CD4-positive, alpha-beta T cell (primary cell): ENCODE data around the gene TTLL6. TPM values are rescaled to one million over a fixed set of nuclear protein-coding genes. Genes with fewer than 3 reads are reported as not detected.

Experiments
- ATAC-seq: fragments of 200-7000 bp; cut with Tn5 transposase; one replicate; pipeline ENCODE4 v1.10.0; 2022; ENCODE audit warnings: mild to moderate bottlenecking; ENCODE audit not compliant: poor library complexity
- CTCF ChIA-PET: fragments of 350-600 bp; sonication (Branson Sonifier 250); formaldehyde crosslinking; loops from one replicate; lab custom pipeline; 2021; ENCODE audit warnings: antibody characterized with exemption, inconsistent platforms; lab: Charles Lee
- POLR2A ChIA-PET: fragments of 350-600 bp; sonication (Branson Sonifier 250); formaldehyde crosslinking; loops from one replicate; lab custom pipeline; 2021; ENCODE audit warnings: antibody characterized with exemption, inconsistent platforms; lab: Charles Lee
- DNase-seq, 14 experiments: peaks; one replicate each; pipeline ENCODE4 v3.0.0-alpha.2; 2013 to 2020; ENCODE audit warnings: mixed read lengths in 2 of 14
- H3K27ac ChIP-seq, 2 donors: one replicate each; pipeline versions ENCODE4 v1.5.1 to v1.7.0; 2013; ENCODE audit warnings: low read length in 2 of 2, low read depth in 1 of 2, mild to moderate bottlenecking in 1 of 2
- H3K27me3 ChIP-seq, 2 experiments: 1 replicate in 1 of 2; 2 replicates in 1 of 2; pipeline versions ENCODE4 v1.6.1 to v1.7.0; 2013; ENCODE audit warnings: low read length in 2 of 2, control low read depth in 1 of 2, mild to moderate bottlenecking in 1 of 2, moderate library complexity in 1 of 2; ENCODE audit not compliant: insufficient read depth in 2 of 2, control insufficient read depth in 1 of 2
- H3K36me3 ChIP-seq: one replicate; pipeline ENCODE4 v1.6.1; 2013; ENCODE audit warnings: low read length, control low read depth; ENCODE audit not compliant: insufficient read depth
- H3K4me1 ChIP-seq: one replicate; pipeline ENCODE4 v1.6.1; 2013; ENCODE audit warnings: low read length, control low read depth; ENCODE audit not compliant: insufficient read depth
- H3K4me3 ChIP-seq: one replicate; pipeline ENCODE4 v1.5.1; 2013; ENCODE audit warnings: mild to moderate bottlenecking, low read length, moderate library complexity
- H3K9me3 ChIP-seq, 2 experiments: 1 replicate in 1 of 2; 2 replicates in 1 of 2; pipeline versions ENCODE4 v1.6.1 to v1.7.0; 2013; ENCODE audit warnings: low read length in 2 of 2, mild to moderate bottlenecking in 2 of 2, control low read depth in 1 of 2, moderate library complexity in 1 of 2; ENCODE audit not compliant: control insufficient read depth in 1 of 2, insufficient read depth in 1 of 2
- H3K27ac Mint-ChIP-seq: one replicate; pipeline ENCODE4 v1.8.0; 2020; ENCODE audit warnings: mixed read lengths
- H3K27me3 Mint-ChIP-seq: one replicate; pipeline ENCODE4 v1.8.0; 2021; ENCODE audit warnings: mixed read lengths
- H3K36me3 Mint-ChIP-seq: one replicate; pipeline ENCODE4 v1.8.0; 2021; ENCODE audit warnings: low read depth, mixed read lengths
- H3K4me1 Mint-ChIP-seq: one replicate; pipeline ENCODE4 v1.8.0; 2021; ENCODE audit warnings: low read depth, mixed read lengths
- H3K4me3 Mint-ChIP-seq: one replicate; pipeline ENCODE4 v1.8.0; 2020; ENCODE audit warnings: mild to moderate bottlenecking, mixed read lengths
- H3K9me3 Mint-ChIP-seq: one replicate; pipeline ENCODE4 v1.8.0; 2020; ENCODE audit warnings: mixed read lengths
- CTCF ChIP-seq: fragments of 200-600 bp; IDR thresholded peaks from one replicate; pipeline ENCODE4 v1.8.0; 2022; ENCODE audit warnings: antibody characterized with exemption, mild to moderate bottlenecking
- intact Hi-C, 2 experiments: fragments of 100-400 bp; cut with DNase I in 1 of 2; cut with micrococcal nuclease in 1 of 2; formaldehyde crosslinking; loops; one replicate each; pipeline versions ENCODE4 v1.15.1 to v1.9.0; 2023 to 2025; cut with DNase I, micrococcal nuclease
- total RNA-seq, 174 experiments: library from RNA in 2 of 174; stranded (reverse) in 2 of 174; gene quantifications; one replicate each; pipeline ENCODE4 v1.2.3 and lab custom pipeline; 2021 to 2026

TTLL6 gene
- total RNA-seq, 2 experiments from 2014 or later: not detected

DNA sequence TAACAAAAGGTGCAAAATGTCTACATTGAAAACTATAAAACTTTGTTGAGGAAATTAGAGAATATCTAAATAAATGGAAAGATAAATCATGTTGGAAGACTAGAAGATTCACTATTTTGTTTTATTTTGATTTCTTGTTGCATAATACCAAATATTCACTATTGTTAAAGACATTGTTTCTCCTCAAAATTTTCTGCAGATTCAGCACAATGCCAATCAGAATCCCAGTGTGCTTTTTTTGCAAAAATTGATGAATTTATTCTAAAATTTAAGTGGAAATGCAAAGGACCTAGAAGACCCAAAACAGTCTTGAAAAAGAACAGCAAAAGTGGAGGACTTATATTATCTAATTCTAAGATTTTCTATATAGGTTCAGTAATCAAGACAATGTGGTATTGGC is 40.4 kb downstream of the TTLL6 start:
- CTCF ChIA-PET: interaction anchor here (0.7 kb wide), 1 partner anchor 547 kb away, joined by 3 read pairs; no protein-coding TSS in a partner anchor
- intact Hi-C loops: no loop called here

GRCh38 chr17:48773245-48773644 is 43.8 kb downstream of the TTLL6 start:
- H3K27ac Mint-ChIP-seq: no peak overlapping the region
- no peak overlapping the region for H3K4me3 Mint-ChIP-seq
- H3K27me3 ChIP-seq: peaks cover 12% of the 10 kb centered on the region in 2 experiments
- CTCF ChIA-PET: interaction anchor here (0.6 kb wide), 1 partner anchor 353 kb away, joined by 3 read pairs; no protein-coding TSS in a partner anchor
- ATAC-seq: no peak
- TF ChIP-seq CTCF: no peak
- no peaks in the 10 kb centered on the region for H3K4me1 ChIP-seq
- intact Hi-C loops: no loop called here
- no peaks in the 10 kb centered on the region for H3K9me3 Mint-ChIP-seq
- no peaks in the 10 kb centered on the region for H3K9me3 ChIP-seq
- DNase-seq: no peak
- H3K36me3 ChIP-seq: no peaks in the 10 kb centered on the region
- POLR2A ChIA-PET: no interaction called here
- peaks cover 68% of the 10 kb centered on the region for H3K27me3 Mint-ChIP-seq
- H3K4me3 ChIP-seq: no peak overlapping the region
- H3K4me1 Mint-ChIP-seq: no peaks in the 10 kb centered on the region
- H3K27ac ChIP-seq: no peak overlapping the region
- no peaks in the 10 kb centered on the region for H3K36me3 Mint-ChIP-seq

More for the DNA sequence above, 40.4 kb downstream of the TTLL6 start:
- peaks cover 52% of the 10 kb centered on the region for H3K27me3 Mint-ChIP-seq
- Histone ChIP-seq H3K36me3 (no peaks in the 10 kb centered on the region), H3K27me3 (peaks cover 0 to 5% of the 10 kb centered on the region in 2 experiments), H3K27ac (no peak overlapping the region), H3K4me3 (no peak overlapping the region), H3K9me3 (no peaks in the 10 kb centered on the region), H3K4me1 (no peaks in the 10 kb centered on the region)
- no peak overlapping the region for H3K4me3 Mint-ChIP-seq
- TF ChIP-seq CTCF: no peak
- H3K4me1 Mint-ChIP-seq: no peaks in the 10 kb centered on the region
- no peak overlapping the region for H3K27ac Mint-ChIP-seq
- no peaks in the 10 kb centered on the region for H3K9me3 Mint-ChIP-seq
- DNase-seq: no peak
- POLR2A ChIA-PET: no interaction called here
- H3K36me3 Mint-ChIP-seq: no peaks in the 10 kb centered on the region
- no peak for ATAC-seq

DNA sequence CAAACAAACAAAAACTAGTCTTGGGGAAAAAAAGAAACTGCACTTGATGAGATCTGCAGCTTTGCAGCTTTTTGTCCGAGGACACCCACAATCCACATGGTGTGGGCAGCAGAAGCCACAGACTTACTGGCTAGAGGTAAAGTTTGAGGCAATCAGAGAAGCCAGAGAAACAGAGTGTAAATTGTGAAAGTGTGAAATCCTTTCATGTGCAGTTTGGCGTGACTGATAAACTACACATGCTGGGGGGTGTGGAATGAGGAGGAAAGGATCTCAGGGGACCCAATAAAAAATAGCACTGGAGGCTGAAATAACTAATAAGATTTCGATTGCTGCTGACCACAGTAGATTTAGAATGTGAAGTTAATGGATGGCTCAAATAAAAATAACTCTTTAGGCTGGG is 46.1 kb downstream of the TTLL6 start:
- Histone ChIP-seq H3K36me3 (no peaks in the 10 kb centered on the region), H3K27ac (no peak overlapping the region), H3K4me1 (no peaks in the 10 kb centered on the region), H3K9me3 (no peaks in the 10 kb centered on the region), H3K4me3 (no peak overlapping the region), H3K27me3 (peaks cover 12 to 21% of the 10 kb centered on the region in 2 experiments)
- no peak for TF ChIP-seq CTCF
- ChIA-PET CTCF (no interaction called here), POLR2A (no interaction called here)
- Mint-ChIP-seq H3K27me3 (peaks cover 71% of the 10 kb centered on the region), H3K27ac (no peak overlapping the region), H3K4me1 (no peaks in the 10 kb centered on the region), H3K9me3 (no peaks in the 10 kb centered on the region), H3K4me3 (no peak overlapping the region), H3K36me3 (no peaks in the 10 kb centered on the region)
- no peak for ATAC-seq
- intact Hi-C loops: no loop called here
- DNase-seq: no peak
